Esophagus squamous epithelium (tissue), 4 donors: ENCODE measurements around the gene HGF.

Experiments
- POLR2A ChIP-seq, 4 donors: fragments of 450-650 bp; IDR thresholded peaks; one replicate each; pipeline ENCODE4 v1.6.1; 2017; ENCODE audit warnings: antibody characterized with exemption in 4 of 4, mild to moderate bottlenecking in 4 of 4, moderate library complexity in 3 of 4
- TF ChIP-seq, protein P1 (sequence below), 6 experiments: fragments of 450-650 bp in 4 of 6; fragments of 200-600 bp in 2 of 6; sonication (generic) in 2 of 6; IDR thresholded peaks; one replicate each; pipeline ENCODE4 v1.5.1; 2016 to 2019; ENCODE audit warnings: antibody characterized with exemption in 6 of 6, mild to moderate bottlenecking in 4 of 6, moderate library complexity in 4 of 6

- no peak for TF ChIP-seq POLR2A (IDR thresholded peaks at IDR 0.05)
- TF ChIP-seq, protein P1, sequence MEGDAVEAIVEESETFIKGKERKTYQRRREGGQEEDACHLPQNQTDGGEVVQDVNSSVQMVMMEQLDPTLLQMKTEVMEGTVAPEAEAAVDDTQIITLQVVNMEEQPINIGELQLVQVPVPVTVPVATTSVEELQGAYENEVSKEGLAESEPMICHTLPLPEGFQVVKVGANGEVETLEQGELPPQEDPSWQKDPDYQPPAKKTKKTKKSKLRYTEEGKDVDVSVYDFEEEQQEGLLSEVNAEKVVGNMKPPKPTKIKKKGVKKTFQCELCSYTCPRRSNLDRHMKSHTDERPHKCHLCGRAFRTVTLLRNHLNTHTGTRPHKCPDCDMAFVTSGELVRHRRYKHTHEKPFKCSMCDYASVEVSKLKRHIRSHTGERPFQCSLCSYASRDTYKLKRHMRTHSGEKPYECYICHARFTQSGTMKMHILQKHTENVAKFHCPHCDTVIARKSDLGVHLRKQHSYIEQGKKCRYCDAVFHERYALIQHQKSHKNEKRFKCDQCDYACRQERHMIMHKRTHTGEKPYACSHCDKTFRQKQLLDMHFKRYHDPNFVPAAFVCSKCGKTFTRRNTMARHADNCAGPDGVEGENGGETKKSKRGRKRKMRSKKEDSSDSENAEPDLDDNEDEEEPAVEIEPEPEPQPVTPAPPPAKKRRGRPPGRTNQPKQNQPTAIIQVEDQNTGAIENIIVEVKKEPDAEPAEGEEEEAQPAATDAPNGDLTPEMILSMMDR (IDR thresholded peaks at IDR 0.05): no peak
Observed at GRCh38 chr7:81789406-81790119, 19.7 kb upstream of the HGF start.
